GM12878 (cell line): ENCODE measurements around the gene TEF.

Source experiments
- BRCA1 ChIP-seq: IDR thresholded peaks from 2 replicates; pipeline ENCODE4 v1.6.1; 2011; ENCODE audit warnings: low read depth, low read length, improper control_type of control experiment
- POLR2A ChIP-seq: IDR thresholded peaks from 2 replicates; pipeline ENCODE4 v1.6.1; 2011; ENCODE audit warnings: low read depth, mild to moderate bottlenecking, low read length
- RB1 ChIP-seq: fragments of 450-650 bp; formaldehyde crosslinking; IDR thresholded peaks from 2 replicates; pipeline ENCODE4 v1.6.1; 2017; ENCODE audit warnings: mild to moderate bottlenecking, borderline replicate concordance
- TF ChIP-seq, protein P1 (sequence below): IDR thresholded peaks from 2 replicates; pipeline ENCODE4 v1.6.1; 2012; ENCODE audit warnings: mild to moderate bottlenecking, low read depth, low read length

DNA sequence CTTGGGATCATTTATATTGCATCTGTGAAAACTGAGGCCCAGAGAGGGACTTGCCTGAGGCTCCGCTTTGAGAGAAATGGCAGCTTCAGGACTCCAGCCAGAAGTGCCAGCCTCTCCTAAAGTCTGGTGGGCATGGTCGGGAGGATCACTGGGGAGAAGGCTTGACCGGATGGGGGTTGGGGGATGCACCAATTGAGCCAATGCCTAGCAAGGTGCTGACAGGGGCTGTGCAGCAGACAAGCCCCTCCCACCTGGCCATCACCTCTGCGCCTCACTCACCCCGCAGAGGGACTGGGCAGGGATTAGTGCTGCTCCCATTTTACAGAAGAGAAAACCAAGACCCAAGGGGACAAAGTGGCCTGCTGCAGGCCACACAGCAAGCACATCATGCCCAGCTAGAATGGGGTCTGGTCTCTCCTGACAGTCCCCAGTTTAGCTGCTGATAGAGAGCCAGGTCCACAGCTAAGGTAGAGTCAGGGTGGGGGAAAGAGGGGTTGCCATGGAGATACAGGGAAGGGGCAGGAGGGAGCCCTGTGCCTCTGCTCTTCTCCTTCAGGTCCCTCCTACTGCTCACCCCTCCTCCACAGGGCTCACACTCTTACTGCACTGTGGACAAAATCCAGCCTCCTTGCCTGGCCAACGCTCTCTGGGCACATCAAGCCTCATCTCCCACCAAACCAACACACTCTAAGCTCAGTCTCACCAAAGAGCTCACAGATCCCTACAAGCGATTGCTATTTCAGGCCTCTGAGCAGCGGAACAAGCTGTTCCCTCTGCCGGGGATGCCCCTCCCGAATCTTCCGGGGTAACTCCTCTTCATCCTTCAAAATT lies 29.5 kb downstream of the TEF start:
- TF ChIP-seq BRCA1: no peak
- no peak for TF ChIP-seq POLR2A
- TF ChIP-seq, protein P1, sequence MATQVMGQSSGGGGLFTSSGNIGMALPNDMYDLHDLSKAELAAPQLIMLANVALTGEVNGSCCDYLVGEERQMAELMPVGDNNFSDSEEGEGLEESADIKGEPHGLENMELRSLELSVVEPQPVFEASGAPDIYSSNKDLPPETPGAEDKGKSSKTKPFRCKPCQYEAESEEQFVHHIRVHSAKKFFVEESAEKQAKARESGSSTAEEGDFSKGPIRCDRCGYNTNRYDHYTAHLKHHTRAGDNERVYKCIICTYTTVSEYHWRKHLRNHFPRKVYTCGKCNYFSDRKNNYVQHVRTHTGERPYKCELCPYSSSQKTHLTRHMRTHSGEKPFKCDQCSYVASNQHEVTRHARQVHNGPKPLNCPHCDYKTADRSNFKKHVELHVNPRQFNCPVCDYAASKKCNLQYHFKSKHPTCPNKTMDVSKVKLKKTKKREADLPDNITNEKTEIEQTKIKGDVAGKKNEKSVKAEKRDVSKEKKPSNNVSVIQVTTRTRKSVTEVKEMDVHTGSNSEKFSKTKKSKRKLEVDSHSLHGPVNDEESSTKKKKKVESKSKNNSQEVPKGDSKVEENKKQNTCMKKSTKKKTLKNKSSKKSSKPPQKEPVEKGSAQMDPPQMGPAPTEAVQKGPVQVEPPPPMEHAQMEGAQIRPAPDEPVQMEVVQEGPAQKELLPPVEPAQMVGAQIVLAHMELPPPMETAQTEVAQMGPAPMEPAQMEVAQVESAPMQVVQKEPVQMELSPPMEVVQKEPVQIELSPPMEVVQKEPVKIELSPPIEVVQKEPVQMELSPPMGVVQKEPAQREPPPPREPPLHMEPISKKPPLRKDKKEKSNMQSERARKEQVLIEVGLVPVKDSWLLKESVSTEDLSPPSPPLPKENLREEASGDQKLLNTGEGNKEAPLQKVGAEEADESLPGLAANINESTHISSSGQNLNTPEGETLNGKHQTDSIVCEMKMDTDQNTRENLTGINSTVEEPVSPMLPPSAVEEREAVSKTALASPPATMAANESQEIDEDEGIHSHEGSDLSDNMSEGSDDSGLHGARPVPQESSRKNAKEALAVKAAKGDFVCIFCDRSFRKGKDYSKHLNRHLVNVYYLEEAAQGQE: no peak
- no peak for TF ChIP-seq RB1
